ENCODE measurements around the gene KLF2.
"Not testable (repeated sequence)": the region's sequence is repeated elsewhere in the genome, so short reads cannot be mapped to it uniquely, and the experiment has no call there.

KLF2 gene

DNA sequence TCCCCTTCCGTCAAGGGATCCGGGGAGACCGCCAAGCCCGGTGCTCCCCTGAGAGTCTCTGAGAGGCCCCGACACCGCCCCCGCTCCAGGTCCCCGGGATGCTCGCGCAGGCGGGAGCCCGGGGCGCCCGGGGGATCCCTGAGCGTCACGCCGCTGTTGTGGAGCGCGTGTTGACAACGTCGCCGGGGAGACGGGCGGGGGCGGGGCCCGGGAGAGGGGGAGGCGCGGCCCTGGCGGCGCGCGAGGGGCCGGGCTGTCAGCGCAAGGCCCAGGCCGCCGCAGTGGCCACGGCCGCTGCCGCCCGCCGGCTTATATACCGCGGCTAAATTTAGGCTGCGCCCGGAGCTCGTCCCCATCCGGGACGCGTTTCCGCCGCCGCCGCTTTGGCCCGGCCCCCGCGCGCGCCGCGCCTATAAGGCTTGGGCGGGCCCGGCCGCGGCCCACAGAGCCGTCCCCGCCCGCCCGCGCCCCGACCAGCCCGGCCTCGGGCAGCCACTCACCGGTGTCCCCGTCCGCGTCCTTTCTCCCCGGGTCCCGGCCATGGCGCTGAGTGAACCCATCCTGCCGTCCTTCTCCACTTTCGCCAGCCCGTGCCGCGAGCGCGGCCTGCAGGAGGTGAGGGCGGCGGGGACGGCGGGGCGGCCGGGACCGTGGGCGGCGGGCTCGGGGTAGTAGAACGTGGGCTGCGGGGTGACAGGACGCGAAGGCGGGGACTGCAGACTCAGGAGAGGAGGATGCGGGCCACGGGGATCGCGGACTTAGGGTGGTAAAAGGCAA lies at the start of gene KLF2:
TSS of gene KLF2 (plus strand) at position 443 of the 777 bp plus-strand sequence. CDS start at position 541, 98 bp downstream.
- peaks cover 40% of the 10 kb centered on the region for H3K36me3 Mint-ChIP-seq (ENCODE audit: low read depth)
- H3K27ac Mint-ChIP-seq, result peak within 1 kb of the TSS; percentile 76
- no peaks in the 10 kb centered on the region for H3K9me3 Mint-ChIP-seq
- H3K4me1 Mint-ChIP-seq (ENCODE audit: low read depth), result peaks cover 35% of the 10 kb centered on the region
- peak; percentile 82 for DNase-seq (ENCODE audit: low spot score)
- H3K4me3 Mint-ChIP-seq, result peak within 1 kb of the TSS; percentile 61
- H3K27me3 Mint-ChIP-seq (ENCODE audit: low read depth), result peaks cover 49% of the 10 kb centered on the region

DNA sequence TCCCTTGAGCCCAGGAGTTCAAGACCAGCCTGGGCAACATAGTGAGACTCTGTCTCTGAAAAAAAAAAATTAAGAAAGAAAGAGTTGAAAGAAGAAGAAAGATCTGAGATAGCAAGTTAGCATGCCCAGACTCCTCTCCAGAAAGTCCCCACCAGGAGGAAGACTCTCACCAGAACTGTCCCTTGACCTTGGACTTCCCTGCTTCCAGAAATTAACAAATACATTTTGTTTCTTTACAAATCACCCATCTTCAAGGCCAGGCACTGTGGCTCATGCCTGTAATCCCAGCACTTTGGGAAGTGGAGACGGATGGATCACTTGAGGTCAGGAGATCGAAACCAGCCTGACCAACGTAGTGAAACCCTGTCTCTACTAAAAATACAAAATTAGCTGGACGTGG lies 44.3 kb upstream of the KLF2 start:
- H3K9me3 Mint-ChIP-seq, result no peaks in the 10 kb centered on the region
- H3K27ac Mint-ChIP-seq, result no peak overlapping the region
- H3K36me3 Mint-ChIP-seq (ENCODE audit: low read depth), result no peaks in the 10 kb centered on the region
- no peak for DNase-seq (ENCODE audit: low spot score)
- peaks cover 22% of the 10 kb centered on the region for H3K4me1 Mint-ChIP-seq (ENCODE audit: low read depth)
- H3K4me3 Mint-ChIP-seq, result no peak overlapping the region
- peaks cover 48% of the 10 kb centered on the region for H3K27me3 Mint-ChIP-seq (ENCODE audit: low read depth)

DNA sequence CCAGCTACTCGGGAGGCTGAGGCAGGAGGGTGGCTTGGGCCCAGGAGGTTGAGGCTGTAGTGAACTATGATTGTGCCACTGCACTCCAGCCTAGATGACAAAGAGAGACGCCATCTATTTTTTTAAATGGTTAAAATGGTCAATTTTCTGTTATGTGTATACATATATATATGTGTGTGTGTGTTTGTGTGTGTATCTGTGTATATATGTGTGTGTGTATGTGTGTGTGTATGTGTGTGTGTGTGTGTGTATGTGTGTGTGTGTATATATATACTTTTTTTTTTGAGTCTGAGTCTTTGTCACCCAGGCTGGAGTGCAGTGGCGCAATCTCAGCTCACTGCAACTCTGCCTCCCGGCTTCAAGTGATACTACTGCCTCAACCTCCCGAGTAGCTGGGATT lies 42.9 kb upstream of the KLF2 start:
- H3K27me3 Mint-ChIP-seq (ENCODE audit: low read depth), result peaks cover 47% of the 10 kb centered on the region
- no peaks in the 10 kb centered on the region for H3K9me3 Mint-ChIP-seq
- peaks cover 27% of the 10 kb centered on the region for H3K4me1 Mint-ChIP-seq (ENCODE audit: low read depth)
- no peak overlapping the region for H3K4me3 Mint-ChIP-seq
- H3K36me3 Mint-ChIP-seq (ENCODE audit: low read depth), result no peaks in the 10 kb centered on the region
- no peak for DNase-seq (ENCODE audit: low spot score)
- no peak overlapping the region for H3K27ac Mint-ChIP-seq

DNA sequence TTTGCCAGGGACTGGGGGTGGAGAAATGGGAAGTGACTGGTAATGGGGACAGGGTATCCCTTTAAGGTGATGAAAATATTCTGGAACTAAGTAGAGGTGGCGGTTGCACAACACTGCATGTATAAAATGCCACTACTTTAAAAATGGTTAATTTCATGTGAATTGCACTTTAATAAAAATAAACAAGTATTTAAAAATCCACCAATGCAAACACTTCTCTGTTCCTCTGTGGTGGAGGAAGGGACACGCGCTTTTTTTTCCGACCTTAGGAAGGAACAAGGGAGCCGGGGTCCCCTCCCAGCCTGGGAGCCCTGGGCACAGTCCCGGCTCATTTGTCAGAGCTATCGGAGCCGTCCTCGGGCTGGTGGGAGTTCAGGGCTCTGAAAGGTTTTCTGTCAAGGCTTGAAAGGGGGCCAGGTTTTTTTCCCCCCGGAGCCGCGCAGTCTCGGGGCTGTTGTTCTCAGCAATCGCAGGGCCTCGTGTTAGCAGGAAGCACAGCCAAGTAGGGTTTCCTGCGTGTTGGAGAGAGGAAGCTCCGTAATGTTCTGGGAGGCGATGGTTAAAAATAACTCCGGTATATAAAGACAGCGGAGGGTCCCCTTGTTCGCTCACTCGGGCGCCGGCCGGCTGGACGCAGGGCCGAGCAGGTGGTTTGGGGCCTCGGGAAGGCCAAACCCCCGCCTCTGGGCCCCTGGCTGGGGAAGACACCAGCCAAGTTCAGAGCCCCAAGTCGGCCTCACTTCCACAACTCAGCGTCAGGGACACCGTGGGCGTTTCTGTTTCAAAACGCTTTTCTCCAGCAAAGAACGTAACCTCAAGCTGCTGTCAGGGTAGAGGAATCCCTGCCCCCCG lies 41.2 kb upstream of the KLF2 start:
- peaks cover 30% of the 10 kb centered on the region for H3K4me1 Mint-ChIP-seq (ENCODE audit: low read depth)

DNA sequence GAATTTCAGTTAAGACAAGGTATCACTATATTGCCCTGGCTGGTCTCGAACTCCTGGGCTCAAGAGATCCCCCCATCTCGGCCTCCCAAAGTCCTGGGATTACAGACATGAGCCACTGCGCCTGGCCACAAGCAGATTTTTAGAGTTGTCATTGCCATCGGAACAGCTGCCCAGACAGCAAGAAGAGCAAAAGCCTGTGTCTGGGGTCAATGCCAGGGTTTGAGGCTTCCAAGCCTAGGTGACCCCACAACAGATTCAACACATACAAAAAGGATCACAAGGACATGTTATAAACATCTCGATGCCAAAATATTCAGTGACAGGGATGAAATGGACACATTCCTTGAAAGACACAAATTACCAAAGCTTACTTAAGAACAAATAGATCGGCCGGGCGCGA lies 40.1 kb upstream of the KLF2 start:
- peaks cover under 1% of the 10 kb centered on the region for H3K36me3 Mint-ChIP-seq (ENCODE audit: low read depth)
- peaks cover 2% of the 10 kb centered on the region for H3K9me3 Mint-ChIP-seq
- H3K27me3 Mint-ChIP-seq (ENCODE audit: low read depth), result peaks cover 49% of the 10 kb centered on the region
- DNase-seq (ENCODE audit: low spot score), result no peak
- H3K4me1 Mint-ChIP-seq (ENCODE audit: low read depth), result peaks cover 29% of the 10 kb centered on the region
- no peak overlapping the region for H3K27ac Mint-ChIP-seq
- H3K4me3 Mint-ChIP-seq, result no peak overlapping the region

More for the DNA sequence above, 41.2 kb upstream of the KLF2 start:
- H3K27me3 Mint-ChIP-seq (ENCODE audit: low read depth), result peaks cover 52% of the 10 kb centered on the region
- peak overlapping the region; percentile 78 for H3K27ac Mint-ChIP-seq
- no peaks in the 10 kb centered on the region for H3K9me3 Mint-ChIP-seq
- peak overlapping the region; percentile 73 for H3K4me3 Mint-ChIP-seq
- DNase-seq (ENCODE audit: low spot score), result peak; percentile 76
- no peaks in the 10 kb centered on the region for H3K36me3 Mint-ChIP-seq (ENCODE audit: low read depth)

DNA sequence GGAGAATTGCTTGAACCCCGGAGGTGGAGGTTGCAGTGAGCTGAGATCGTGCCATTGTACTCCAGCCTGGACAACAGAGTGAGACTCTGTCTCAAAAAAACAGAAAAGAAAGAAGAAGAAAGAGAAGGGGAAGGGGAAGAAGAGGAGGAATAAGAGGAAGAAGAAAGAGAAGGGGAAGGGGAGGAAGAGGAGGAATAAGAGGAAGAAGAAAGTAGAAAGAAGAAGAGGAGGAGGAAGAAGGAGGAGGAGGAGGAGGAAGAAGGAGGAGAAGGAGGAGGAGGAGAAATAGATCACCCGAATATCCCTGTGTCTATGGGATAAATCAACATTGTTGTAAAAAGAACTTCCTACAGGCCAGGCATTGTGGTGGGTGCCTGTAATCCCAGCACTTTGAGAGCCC lies 39.5 kb upstream of the KLF2 start:
- peaks cover 47% of the 10 kb centered on the region for H3K27me3 Mint-ChIP-seq (ENCODE audit: low read depth)
- H3K27ac Mint-ChIP-seq, result not testable (repeated sequence)

DNA sequence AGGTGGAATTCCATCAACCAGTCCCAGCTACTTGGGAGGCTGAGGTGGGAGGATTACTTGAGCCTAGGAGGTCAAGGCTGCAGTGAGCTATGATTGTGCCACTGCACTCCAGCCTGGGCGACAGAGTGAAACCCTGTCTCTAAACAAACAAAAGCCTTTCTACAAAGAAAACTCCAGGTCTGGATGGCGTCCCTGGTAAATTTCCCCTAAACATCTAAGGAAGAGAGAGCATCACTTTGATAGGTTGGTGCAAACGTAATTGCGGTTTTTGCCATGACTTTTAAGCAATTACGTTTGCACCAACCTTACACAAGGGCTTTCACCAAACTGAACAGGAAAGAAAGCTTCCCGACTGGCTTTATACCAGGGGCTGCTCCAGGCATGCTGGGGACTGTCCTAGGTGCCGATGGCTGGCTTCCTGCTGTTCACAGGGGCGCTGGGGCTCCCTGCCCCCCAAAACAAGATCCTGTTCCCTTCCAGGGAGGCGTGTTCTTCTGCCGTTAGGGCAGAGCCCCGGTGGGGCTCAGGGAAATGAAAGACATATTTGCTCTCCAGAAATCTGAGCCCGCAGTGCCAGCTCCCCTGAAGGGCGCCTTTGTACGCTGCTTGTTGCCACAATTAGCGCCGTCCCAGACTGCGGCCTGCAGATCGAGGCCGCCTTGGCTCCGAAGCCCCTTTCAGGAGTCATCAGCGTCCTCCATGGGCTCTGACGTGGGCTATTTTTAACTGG lies 38.7 kb upstream of the KLF2 start:
- Mint-ChIP-seq H3K9me3 (peaks cover 4% of the 10 kb centered on the region), H3K4me1 (ENCODE audit: low read depth) (peaks cover 26% of the 10 kb centered on the region), H3K4me3 (no peak overlapping the region), H3K27me3 (ENCODE audit: low read depth) (peaks cover 47% of the 10 kb centered on the region), H3K27ac (no peak overlapping the region), H3K36me3 (ENCODE audit: low read depth) (peaks cover 1% of the 10 kb centered on the region)
- no peak for DNase-seq (ENCODE audit: low spot score)

More for the DNA sequence above, 39.5 kb upstream of the KLF2 start:
- not testable (repeated sequence) for H3K36me3 Mint-ChIP-seq (ENCODE audit: low read depth); H3K4me3 Mint-ChIP-seq; DNase-seq (ENCODE audit: low spot score); H3K9me3 Mint-ChIP-seq
- H3K4me1 Mint-ChIP-seq (ENCODE audit: low read depth), result peaks cover 30% of the 10 kb centered on the region

DNA sequence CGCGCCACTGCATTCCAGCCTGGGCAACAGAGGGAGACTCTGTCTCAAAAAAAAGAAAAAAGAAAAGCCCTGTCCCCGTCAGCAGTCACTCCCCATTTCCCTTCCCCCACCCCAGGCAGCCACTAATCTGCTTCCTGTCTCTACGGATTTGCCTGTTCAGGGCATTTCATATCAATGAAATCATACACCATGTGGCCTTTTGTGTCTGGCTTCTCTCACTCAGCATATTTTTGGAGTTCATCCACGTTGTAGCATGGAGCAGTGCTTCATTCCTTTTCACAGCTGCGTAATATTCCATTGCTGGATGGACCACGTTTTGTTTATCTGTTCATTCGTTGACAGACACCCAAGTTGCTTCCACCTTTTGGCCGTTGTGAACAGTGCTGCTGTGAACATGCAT lies 36.1 kb upstream of the KLF2 start:
- no peak overlapping the region for H3K27ac Mint-ChIP-seq
- H3K9me3 Mint-ChIP-seq, result peaks cover 4% of the 10 kb centered on the region
- H3K4me1 Mint-ChIP-seq (ENCODE audit: low read depth), result peaks cover 20% of the 10 kb centered on the region
- H3K27me3 Mint-ChIP-seq (ENCODE audit: low read depth), result peaks cover 42% of the 10 kb centered on the region
- no peak overlapping the region for H3K4me3 Mint-ChIP-seq
- H3K36me3 Mint-ChIP-seq (ENCODE audit: low read depth), result peaks cover 1% of the 10 kb centered on the region
- no peak for DNase-seq (ENCODE audit: low spot score)

DNA sequence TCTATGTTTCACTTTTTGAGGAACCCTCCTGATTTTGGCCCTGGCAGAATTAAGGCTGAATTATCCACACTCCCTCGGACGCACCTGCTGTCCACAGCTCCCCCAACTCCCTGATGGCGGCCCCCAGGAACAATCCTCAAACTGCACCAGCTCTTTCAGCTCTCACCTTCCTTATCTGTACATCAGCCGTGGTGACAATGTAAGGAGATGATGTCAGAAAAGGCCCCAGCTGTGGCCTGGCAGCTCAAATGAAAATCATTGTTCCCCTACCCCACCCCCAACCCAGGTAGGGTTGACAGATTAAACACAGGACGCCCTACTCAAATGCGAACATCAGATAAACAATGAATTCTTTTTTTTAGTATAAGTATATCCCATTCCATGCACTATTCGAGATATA lies 35.0 kb upstream of the KLF2 start:
- Mint-ChIP-seq H3K4me1 (ENCODE audit: low read depth) (peaks cover 12% of the 10 kb centered on the region), H3K27me3 (ENCODE audit: low read depth) (peaks cover 41% of the 10 kb centered on the region), H3K36me3 (ENCODE audit: low read depth) (peaks cover 1% of the 10 kb centered on the region), H3K4me3 (no peak overlapping the region), H3K9me3 (peaks cover 4% of the 10 kb centered on the region), H3K27ac (peak overlapping the region; percentile 61)
- no peak for DNase-seq (ENCODE audit: low spot score)

DNA sequence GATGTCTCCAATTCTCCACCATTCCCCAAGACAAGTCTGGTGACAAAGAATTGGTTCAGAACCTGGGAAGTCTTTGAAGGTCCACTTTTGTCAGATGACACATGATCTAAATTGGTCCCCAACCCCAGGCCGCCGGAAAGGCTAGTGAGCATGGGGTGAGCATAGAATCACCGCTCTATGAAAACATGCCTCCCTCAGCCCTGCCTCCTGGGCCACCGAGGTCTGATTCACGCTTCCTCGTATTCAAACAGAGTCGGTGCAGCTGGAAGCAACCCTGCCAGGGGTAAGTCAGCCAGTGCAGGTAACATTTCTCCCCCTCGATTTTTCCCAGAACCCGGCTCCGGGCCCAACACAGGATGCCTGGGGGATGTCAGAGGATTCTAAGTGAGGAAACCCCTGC lies 33.9 kb upstream of the KLF2 start:
- no peak overlapping the region for H3K27ac Mint-ChIP-seq
- no peak for DNase-seq (ENCODE audit: low spot score)
- H3K4me1 Mint-ChIP-seq (ENCODE audit: low read depth), result peaks cover 12% of the 10 kb centered on the region

DNA sequence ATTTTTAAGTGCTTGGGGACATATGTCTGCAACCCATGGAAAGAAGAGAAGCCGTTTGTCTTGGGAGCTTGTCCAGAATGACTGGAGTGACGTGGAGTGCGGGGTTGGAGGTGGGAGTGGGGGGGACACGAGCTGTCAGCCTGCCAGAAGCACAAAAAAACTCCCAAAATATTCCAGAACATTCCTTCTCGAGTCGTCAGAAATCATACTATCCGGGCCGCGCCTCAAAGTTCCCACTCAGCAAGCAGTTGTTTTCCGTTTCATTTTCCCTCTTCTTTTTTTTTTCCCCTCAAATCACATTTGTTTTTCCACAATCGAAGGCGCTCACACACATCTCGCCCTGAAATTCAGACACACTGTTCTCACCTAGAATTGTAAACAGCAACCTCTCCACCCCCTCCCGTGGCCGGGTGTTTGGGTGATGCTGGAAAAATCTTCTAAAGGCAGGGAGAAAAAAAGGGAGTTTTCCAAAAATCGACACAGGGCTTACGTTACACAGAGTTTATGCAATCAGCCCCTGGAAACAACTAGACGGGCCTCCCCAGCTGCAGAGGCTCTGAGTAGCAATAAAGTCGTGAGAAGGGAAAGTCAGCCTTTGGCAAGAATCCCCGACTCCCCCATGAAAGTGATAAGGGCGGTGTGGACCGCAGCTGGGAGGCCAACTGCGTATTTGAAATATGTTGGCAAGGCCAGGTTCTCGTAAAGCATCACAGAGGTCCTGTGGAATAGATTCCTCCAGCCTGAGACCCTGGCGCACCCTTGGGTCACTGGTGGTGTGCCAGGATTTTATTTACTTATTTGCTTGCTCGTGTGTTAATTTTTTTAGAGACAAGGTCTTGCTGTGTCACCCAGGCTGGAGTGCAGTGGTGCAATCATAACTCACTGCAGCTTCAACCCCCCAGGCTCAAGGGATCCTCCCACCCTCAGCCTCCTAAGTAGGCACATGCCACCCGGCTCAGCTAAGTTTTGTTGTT lies 31.2 kb upstream of the KLF2 start:
- peaks cover 4% of the 10 kb centered on the region for H3K4me1 Mint-ChIP-seq (ENCODE audit: low read depth)
- no peak for DNase-seq (ENCODE audit: low spot score)
- H3K9me3 Mint-ChIP-seq, result peaks cover 4% of the 10 kb centered on the region

More for the DNA sequence above, 33.9 kb upstream of the KLF2 start:
- H3K4me3 Mint-ChIP-seq, result no peak overlapping the region
- peaks cover 4% of the 10 kb centered on the region for H3K9me3 Mint-ChIP-seq
- peaks cover 1% of the 10 kb centered on the region for H3K36me3 Mint-ChIP-seq (ENCODE audit: low read depth)
- H3K27me3 Mint-ChIP-seq (ENCODE audit: low read depth), result peaks cover 31% of the 10 kb centered on the region

DNA sequence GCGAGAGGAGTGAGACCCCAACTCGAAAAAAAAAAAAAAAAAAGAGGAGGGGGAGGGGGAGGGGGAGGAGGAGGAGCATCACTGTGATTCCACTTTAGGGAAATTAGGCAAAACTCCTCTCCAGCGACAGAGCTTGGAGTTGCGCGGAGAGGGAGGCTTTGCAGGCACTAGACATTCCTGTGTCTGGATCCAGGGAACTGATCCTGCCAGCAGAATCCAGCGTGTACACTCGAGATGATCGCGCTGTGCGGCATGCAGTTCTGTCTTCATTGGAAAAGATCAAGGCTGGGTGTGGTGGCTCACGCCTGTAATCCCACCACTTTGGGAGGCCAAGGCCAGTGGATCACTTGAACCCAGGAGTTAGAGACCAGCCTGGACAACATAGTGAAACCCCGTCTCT lies 29.6 kb upstream of the KLF2 start:
- Mint-ChIP-seq H3K9me3 (no peaks in the 10 kb centered on the region), H3K4me3 (no peak overlapping the region), H3K36me3 (ENCODE audit: low read depth) (no peaks in the 10 kb centered on the region), H3K27me3 (ENCODE audit: low read depth) (peaks cover 10% of the 10 kb centered on the region), H3K4me1 (ENCODE audit: low read depth) (no peaks in the 10 kb centered on the region), H3K27ac (no peak overlapping the region)
- no peak for DNase-seq (ENCODE audit: low spot score)

More for the DNA sequence above, 31.2 kb upstream of the KLF2 start:
- no peak overlapping the region for H3K4me3 Mint-ChIP-seq
- peaks cover 1% of the 10 kb centered on the region for H3K36me3 Mint-ChIP-seq (ENCODE audit: low read depth)
- peaks cover 15% of the 10 kb centered on the region for H3K27me3 Mint-ChIP-seq (ENCODE audit: low read depth)
- H3K27ac Mint-ChIP-seq, result no peak overlapping the region

DNA sequence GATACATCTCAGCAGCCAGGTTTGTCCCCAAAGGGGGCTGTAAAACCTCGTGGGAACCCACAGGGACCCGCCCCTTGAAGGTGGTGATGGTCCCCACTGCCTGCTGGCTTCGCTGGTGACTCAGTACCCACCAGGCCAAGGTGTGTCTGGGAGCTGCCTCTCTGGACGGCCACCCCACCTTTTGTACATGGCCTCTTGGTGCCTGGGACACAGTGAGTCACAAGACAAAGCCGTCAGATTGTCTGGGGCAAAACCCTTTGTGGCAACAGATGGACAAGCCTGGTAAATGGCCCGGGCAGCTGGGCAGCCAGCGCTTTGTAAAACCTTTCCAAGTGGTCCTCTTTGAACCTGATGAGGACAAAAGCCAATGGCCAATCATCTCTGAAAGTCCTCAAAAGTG lies 27.9 kb upstream of the KLF2 start:
- Mint-ChIP-seq H3K27ac (no peak overlapping the region), H3K9me3 (no peaks in the 10 kb centered on the region), H3K27me3 (ENCODE audit: low read depth) (peaks cover 7% of the 10 kb centered on the region), H3K36me3 (ENCODE audit: low read depth) (no peaks in the 10 kb centered on the region), H3K4me3 (no peak overlapping the region), H3K4me1 (ENCODE audit: low read depth) (no peaks in the 10 kb centered on the region)
- no peak for DNase-seq (ENCODE audit: low spot score)
